Measurements from ENCODE around the gene RREB1. TPM values are rescaled to one million over a fixed set of nuclear protein-coding genes. Genes with fewer than 3 reads are reported as not detected.

Gene RREB1
- total RNA-seq, 1 experiment from 2014 or later = 61.6 TPM

DNA sequence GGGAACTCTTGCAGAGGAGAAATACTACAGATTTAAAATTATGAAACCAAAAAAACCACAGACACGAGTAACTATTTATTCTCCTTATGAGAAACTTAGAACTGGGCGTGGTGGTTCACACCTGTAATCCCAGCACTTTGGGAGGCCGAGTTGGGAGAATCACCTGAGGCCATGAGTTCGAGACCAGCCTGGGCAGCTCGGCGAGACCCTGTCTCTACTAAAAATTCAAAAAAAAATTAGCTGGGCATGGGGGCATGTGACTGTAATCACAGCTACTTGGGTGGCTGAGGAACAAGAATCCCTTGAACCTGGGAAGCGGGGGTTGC is 168.4 kb downstream of the RREB1 start:
- ChIA-PET POLR2A (ENCODE audit: low non-redundant PET) (no interaction called here), CTCF (interaction anchor here (0.7 kb wide), 2 partner anchors 119 to 339 kb away, joined by 3 to 4 read pairs; no protein-coding TSS in a partner anchor)
- BruUV-seq (replicated peaks) = no TSS peak
- DNase-seq (ENCODE audit: low spot score) = no peak
- Histone ChIP-seq H3K4me1 (ENCODE audit: insufficient read depth, low read length, poor library complexity, severe bottlenecking) (no peaks in the 10 kb centered on the region), H3K36me3 (ENCODE audit: insufficient read depth, low read length, poor library complexity, severe bottlenecking) (no peaks in the 10 kb centered on the region), H3K27me3 (replicated peaks; ENCODE audit: insufficient read depth, low read depth, low read length, poor library complexity) (no peaks in the 10 kb centered on the region), H3K27ac (ENCODE audit: low read depth, low read length, poor library complexity, severe bottlenecking) (no peak overlapping the region), H3K9me3 (ENCODE audit: low read depth, low read length, poor library complexity, severe bottlenecking) (no peaks in the 10 kb centered on the region), H3K4me3 (ENCODE audit: low read depth, low read length, poor library complexity, severe bottlenecking) (no peak overlapping the region)
- intact Hi-C loops (cut with micrococcal nuclease; ENCODE audit: unreplicated experiment) = loop anchor here (1.0 kb wide), 1 partner anchor 339 kb away; no protein-coding TSS in a partner anchor
- TF ChIP-seq, protein P1, sequence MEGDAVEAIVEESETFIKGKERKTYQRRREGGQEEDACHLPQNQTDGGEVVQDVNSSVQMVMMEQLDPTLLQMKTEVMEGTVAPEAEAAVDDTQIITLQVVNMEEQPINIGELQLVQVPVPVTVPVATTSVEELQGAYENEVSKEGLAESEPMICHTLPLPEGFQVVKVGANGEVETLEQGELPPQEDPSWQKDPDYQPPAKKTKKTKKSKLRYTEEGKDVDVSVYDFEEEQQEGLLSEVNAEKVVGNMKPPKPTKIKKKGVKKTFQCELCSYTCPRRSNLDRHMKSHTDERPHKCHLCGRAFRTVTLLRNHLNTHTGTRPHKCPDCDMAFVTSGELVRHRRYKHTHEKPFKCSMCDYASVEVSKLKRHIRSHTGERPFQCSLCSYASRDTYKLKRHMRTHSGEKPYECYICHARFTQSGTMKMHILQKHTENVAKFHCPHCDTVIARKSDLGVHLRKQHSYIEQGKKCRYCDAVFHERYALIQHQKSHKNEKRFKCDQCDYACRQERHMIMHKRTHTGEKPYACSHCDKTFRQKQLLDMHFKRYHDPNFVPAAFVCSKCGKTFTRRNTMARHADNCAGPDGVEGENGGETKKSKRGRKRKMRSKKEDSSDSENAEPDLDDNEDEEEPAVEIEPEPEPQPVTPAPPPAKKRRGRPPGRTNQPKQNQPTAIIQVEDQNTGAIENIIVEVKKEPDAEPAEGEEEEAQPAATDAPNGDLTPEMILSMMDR (conservative IDR thresholded peaks at IDR 0.05; ENCODE audit: low read depth, low read length) = no peak
- TF ChIP-seq EZH2 (IDR thresholded peaks at IDR 0.05; ENCODE audit: borderline replicate concordance, low read depth, low read length, poor library complexity, severe bottlenecking) = no peak

DNA sequence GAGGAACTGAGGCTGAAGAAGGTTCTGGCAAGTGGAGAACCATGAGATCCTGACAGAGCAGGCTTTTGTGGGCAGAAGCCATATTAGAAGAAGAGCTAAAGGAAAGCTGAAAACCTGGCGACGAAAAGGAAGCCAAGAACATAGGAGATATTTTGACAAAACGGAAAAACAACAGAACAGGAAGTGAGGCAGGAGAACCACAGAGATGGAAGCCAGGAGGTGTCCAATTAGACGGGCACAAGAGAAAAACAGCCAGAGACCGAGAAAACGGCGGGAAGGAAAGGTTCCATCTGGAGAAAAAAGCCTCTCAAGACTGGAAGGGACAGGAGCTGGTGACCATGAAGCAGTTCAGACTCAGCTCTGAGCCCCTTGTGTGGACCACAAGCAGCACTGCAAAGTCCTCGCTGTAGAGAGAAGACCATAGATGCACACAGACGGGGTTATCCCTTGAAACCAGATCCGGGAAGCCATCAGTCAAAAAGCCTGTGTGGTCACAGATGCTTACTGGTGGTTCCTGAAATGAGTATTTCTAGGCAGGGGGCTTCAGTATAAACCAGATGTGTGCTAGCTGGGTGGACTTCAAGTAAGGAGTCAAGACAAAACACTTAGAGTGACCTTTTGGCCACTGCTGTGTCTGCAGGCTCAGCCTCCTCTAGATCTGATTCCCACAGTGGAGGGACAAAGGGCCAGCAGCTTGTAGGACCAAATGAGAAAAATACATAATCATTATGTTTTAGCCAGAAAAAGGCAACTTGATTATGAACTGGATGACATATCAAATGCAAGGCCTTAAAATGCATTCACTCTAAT is 174.5 kb downstream of the RREB1 start:
- no peak overlapping the region for H3K4me3 ChIP-seq (ENCODE audit: low read depth, low read length, poor library complexity, severe bottlenecking)
- peaks cover 7% of the 10 kb centered on the region for H3K36me3 ChIP-seq (ENCODE audit: insufficient read depth, low read length, poor library complexity, severe bottlenecking)
- DNase-seq (ENCODE audit: low spot score) = no peak
- intact Hi-C loops (cut with micrococcal nuclease; ENCODE audit: unreplicated experiment) = no loop called here
- no peaks in the 10 kb centered on the region for H3K9me3 ChIP-seq (ENCODE audit: low read depth, low read length, poor library complexity, severe bottlenecking)
- POLR2A ChIA-PET (ENCODE audit: low non-redundant PET) = no interaction called here
- H3K4me1 ChIP-seq (ENCODE audit: insufficient read depth, low read length, poor library complexity, severe bottlenecking) = no peaks in the 10 kb centered on the region
- BruUV-seq (replicated peaks) = no TSS peak
- H3K27ac ChIP-seq (ENCODE audit: low read depth, low read length, poor library complexity, severe bottlenecking) = no peak overlapping the region
- CTCF ChIA-PET = no interaction called here
- no peak for TF ChIP-seq EZH2 (IDR thresholded peaks at IDR 0.05; ENCODE audit: borderline replicate concordance, low read depth, low read length, poor library complexity, severe bottlenecking)
- TF ChIP-seq, protein P1 (conservative IDR thresholded peaks at IDR 0.05; ENCODE audit: low read depth, low read length) = no peak
- no peaks in the 10 kb centered on the region for H3K27me3 ChIP-seq (replicated peaks; ENCODE audit: insufficient read depth, low read depth, low read length, poor library complexity)

DNA sequence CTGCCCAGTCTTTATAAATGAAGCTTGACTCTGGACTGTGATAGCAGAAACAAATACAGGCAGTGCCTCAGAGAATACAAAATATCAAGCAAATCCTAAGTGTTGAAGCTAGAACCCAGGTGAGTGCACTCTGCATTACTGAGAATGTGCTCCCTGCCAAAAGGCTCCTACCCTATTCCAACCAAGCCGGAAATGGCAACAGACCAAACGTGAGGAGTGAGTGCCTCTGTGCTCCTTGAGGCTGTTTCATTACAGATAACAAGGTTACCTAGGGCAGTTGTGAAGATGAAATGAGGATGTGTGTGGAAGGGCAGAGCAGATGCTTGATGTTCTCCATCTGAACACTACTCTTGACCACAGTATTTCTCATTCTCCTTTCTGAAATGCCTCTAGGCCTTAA is 175.9 kb downstream of the RREB1 start:
- TF ChIP-seq EZH2 (IDR thresholded peaks at IDR 0.05; ENCODE audit: borderline replicate concordance, low read depth, low read length, poor library complexity, severe bottlenecking) = no peak
- TF ChIP-seq, protein P1 (conservative IDR thresholded peaks at IDR 0.05; ENCODE audit: low read depth, low read length) = no peak
- CTCF ChIA-PET = no interaction called here
- intact Hi-C loops (cut with micrococcal nuclease; ENCODE audit: unreplicated experiment) = no loop called here
- no peak overlapping the region for H3K27ac ChIP-seq (ENCODE audit: low read depth, low read length, poor library complexity, severe bottlenecking)
- H3K4me1 ChIP-seq (ENCODE audit: insufficient read depth, low read length, poor library complexity, severe bottlenecking) = no peaks in the 10 kb centered on the region
- no peaks in the 10 kb centered on the region for H3K9me3 ChIP-seq (ENCODE audit: low read depth, low read length, poor library complexity, severe bottlenecking)
- BruUV-seq (replicated peaks) = no TSS peak
- H3K36me3 ChIP-seq (ENCODE audit: insufficient read depth, low read length, poor library complexity, severe bottlenecking) = peaks cover 21% of the 10 kb centered on the region
- H3K4me3 ChIP-seq (ENCODE audit: low read depth, low read length, poor library complexity, severe bottlenecking) = no peak overlapping the region
- no peaks in the 10 kb centered on the region for H3K27me3 ChIP-seq (replicated peaks; ENCODE audit: insufficient read depth, low read depth, low read length, poor library complexity)
- DNase-seq (ENCODE audit: low spot score) = no peak
- POLR2A ChIA-PET (ENCODE audit: low non-redundant PET) = no interaction called here
